ENCODE data around the gene MARK4.
"Not testable (repeated sequence)": the region's sequence is repeated elsewhere in the genome, so short reads cannot be mapped to it uniquely, and the experiment has no call there.

The MARK4 gene

GRCh38 chr19:45322311-45322710 lies 71.2 kb downstream of the MARK4 start:
- H3K27ac ChIP-seq, result no peak overlapping the region
- no peak for TF ChIP-seq CTCF (conservative IDR thresholded peaks at IDR 0.05)
- no peak for TF ChIP-seq ZFX (IDR thresholded peaks at IDR 0.05)

- TF ChIP-seq ZFX (IDR thresholded peaks at IDR 0.05), result no peak
- no peak for TF ChIP-seq CTCF (conservative IDR thresholded peaks at IDR 0.05)
- H3K27ac ChIP-seq, result no peak within 1 kb of the TSS
Observed at GRCh38 chr19:45322744-45323281, 71.7 kb downstream of the MARK4 start, which contains the start of gene CKM. Gene CKM (minus strand): TSS chr19:45322875. CDS start chr19:45319713, 3,162 bp downstream.

GRCh38 chr19:45323671-45324081 lies 72.6 kb downstream of the MARK4 start:
- no peak for TF ChIP-seq ZFX (IDR thresholded peaks at IDR 0.05)
- TF ChIP-seq CTCF (conservative IDR thresholded peaks at IDR 0.05), result no peak
- no peak overlapping the region for H3K27ac ChIP-seq

GRCh38 chr19:45324349-45324907 lies 73.4 kb downstream of the MARK4 start:
- no peak overlapping the region for H3K27ac ChIP-seq
- no peak for TF ChIP-seq ZFX (IDR thresholded peaks at IDR 0.05)
- no peak for TF ChIP-seq CTCF (conservative IDR thresholded peaks at IDR 0.05)

- TF ChIP-seq ZFX (IDR thresholded peaks at IDR 0.05), result no peak
- TF ChIP-seq CTCF (conservative IDR thresholded peaks at IDR 0.05), result no peak
- H3K27ac ChIP-seq, result no peak overlapping the region
Observed at GRCh38 chr19:45327404-45328143, 76.5 kb downstream of the MARK4 start.

- no peak for TF ChIP-seq CTCF (conservative IDR thresholded peaks at IDR 0.05)
- TF ChIP-seq ZFX (IDR thresholded peaks at IDR 0.05), result no peak
- no peak overlapping the region for H3K27ac ChIP-seq
Observed at GRCh38 chr19:45331411-45331810, 80.3 kb downstream of the MARK4 start.

- no peak overlapping the region for H3K27ac ChIP-seq
Observed at GRCh38 chr19:45333609-45334303, 82.7 kb downstream of the MARK4 start.

GRCh38 chr19:45334881-45335280 lies 83.8 kb downstream of the MARK4 start:
- not testable (repeated sequence) for H3K27ac ChIP-seq

More at GRCh38 chr19:45333609-45334303, 82.7 kb downstream of the MARK4 start:
- no peak for TF ChIP-seq CTCF (conservative IDR thresholded peaks at IDR 0.05)
- no peak for TF ChIP-seq ZFX (IDR thresholded peaks at IDR 0.05)

Data from C4-2B (cell line).